OCI-LY3 (cell line): ENCODE results near the gene CXCL1.

Source experiments
- H2AFZ ChIP-seq: fragments of 200-600, 300-600 bp; shearing (Covaris generic); 2 replicates; pipeline ENCODE4 v1.6.0; 2014; ENCODE audit warnings: antibody characterized with exemption, low read depth, low read length
- H3K27ac ChIP-seq: fragments of 200-600, 300-600 bp; sonication (generic); 2 replicates; pipeline ENCODE4 v1.5.1; 2014; ENCODE audit warnings: mild to moderate bottlenecking, low read length, moderate library complexity, mixed read lengths
- H3K27me3 ChIP-seq: fragments of 200-600, 300-600 bp; sonication (generic); 2 replicates; pipeline ENCODE4 v1.6.1; 2014; ENCODE audit warnings: low read depth, low read length, mixed read lengths
- H3K36me3 ChIP-seq: fragments of 200-600, 300-600 bp; sonication (generic); replicated peaks from 2 replicates; pipeline ENCODE3; 2014; ENCODE audit warnings: low read depth, low read length, mixed read lengths
- H3K4me1 ChIP-seq: fragments of 300-600, 200-600 bp; sonication (generic); 2 replicates; pipeline ENCODE4 v1.6.1; 2014; ENCODE audit warnings: low read length, mixed read lengths
- H3K4me2 ChIP-seq: fragments of 200-600, 300-600 bp; sonication (generic); 2 replicates; pipeline ENCODE4 v1.6.1; 2014; ENCODE audit warnings: low read length, mixed read lengths
- H3K4me3 ChIP-seq: fragments of 300-600, 200-600 bp; sonication (generic); 2 replicates; pipeline ENCODE4 v1.5.1; 2014; ENCODE audit warnings: antibody characterized with exemption, mild to moderate bottlenecking, low read length, moderate library complexity
- H3K79me2 ChIP-seq: fragments of 300-600, 200-600 bp; shearing (Covaris generic); 2 replicates; pipeline ENCODE4 v1.6.1; 2014; ENCODE audit warnings: mild to moderate bottlenecking, low read length, mixed read lengths
- H3K9ac ChIP-seq: fragments of 300-600, 200-600 bp; shearing (Covaris generic); 2 replicates; pipeline ENCODE4 v1.6.0; 2014; ENCODE audit warnings: mild to moderate bottlenecking, low read length, moderate library complexity
- H3K9me3 ChIP-seq: fragments of 200-600, 300-600 bp; shearing (Covaris generic); 2 replicates; pipeline ENCODE4 v1.6.1; 2014; ENCODE audit warnings: low read length, mixed read lengths; ENCODE audit not compliant: insufficient read depth
- H4K20me1 ChIP-seq: fragments of 200-600, 300-600 bp; sonication (generic); 2 replicates; pipeline ENCODE4 v1.6.1; 2016; ENCODE audit warnings: low read length, mixed read lengths; ENCODE audit not compliant: insufficient read depth
- CTCF ChIP-seq: fragments of 200-600, 300-600 bp; sonication (generic); IDR thresholded peaks from 2 replicates; pipeline ENCODE4 v1.5.1; 2014; ENCODE audit warnings: antibody characterized with exemption, low read length, low read depth
- EZH2phosphoT487 ChIP-seq: fragments of 200-600 bp; shearing (Covaris generic); IDR thresholded peaks from 2 replicates; pipeline ENCODE4 v1.6.1; 2018; ENCODE audit warnings: antibody characterized with exemption, mixed run types, low read depth

CXCL1 gene

GRCh38 chr4:73917081-73917501 lies 47.9 kb downstream of the CXCL1 start:
- Histone ChIP-seq H3K36me3 (no peaks in the 10 kb centered on the region), H4K20me1 (no peaks in the 10 kb centered on the region), H3K27me3 (no peaks in the 10 kb centered on the region), H3K4me2 (no peak overlapping the region), H3K79me2 (no peaks in the 10 kb centered on the region), H3K4me1 (no peaks in the 10 kb centered on the region), H3K9ac (no peak overlapping the region), H3K27ac (no peak overlapping the region), H3K9me3 (no peaks in the 10 kb centered on the region), H2AFZ (no peak overlapping the region), H3K4me3 (no peak overlapping the region)
- no peak for TF ChIP-seq EZH2phosphoT487
- no peak for TF ChIP-seq CTCF

GRCh38 chr4:73918058-73918457 lies 48.9 kb downstream of the CXCL1 start:
- no peak overlapping the region for H3K4me2 ChIP-seq
- H3K27ac ChIP-seq = no peak overlapping the region
- no peak overlapping the region for H2AFZ ChIP-seq
- H3K79me2 ChIP-seq = no peaks in the 10 kb centered on the region
- TF ChIP-seq EZH2phosphoT487 = no peak
- TF ChIP-seq CTCF = no peak
- no peak overlapping the region for H3K9ac ChIP-seq
- H3K27me3 ChIP-seq = no peaks in the 10 kb centered on the region
- H4K20me1 ChIP-seq = no peaks in the 10 kb centered on the region
- no peaks in the 10 kb centered on the region for H3K36me3 ChIP-seq
- H3K4me1 ChIP-seq = no peaks in the 10 kb centered on the region
- H3K4me3 ChIP-seq = no peak overlapping the region
- H3K9me3 ChIP-seq = no peaks in the 10 kb centered on the region

GRCh38 chr4:73919691-73920090 lies 50.5 kb downstream of the CXCL1 start:
- no peak overlapping the region for H3K27ac ChIP-seq
- no peaks in the 10 kb centered on the region for H3K9me3 ChIP-seq
- no peak overlapping the region for H2AFZ ChIP-seq
- H3K4me1 ChIP-seq = no peaks in the 10 kb centered on the region
- H3K9ac ChIP-seq = no peak overlapping the region
- H4K20me1 ChIP-seq = no peaks in the 10 kb centered on the region
- no peaks in the 10 kb centered on the region for H3K36me3 ChIP-seq
- H3K4me2 ChIP-seq = no peak overlapping the region
- H3K79me2 ChIP-seq = no peaks in the 10 kb centered on the region
- H3K27me3 ChIP-seq = no peaks in the 10 kb centered on the region
- no peak for TF ChIP-seq CTCF
- no peak for TF ChIP-seq EZH2phosphoT487
- H3K4me3 ChIP-seq = no peak overlapping the region
